ENCODE results near the gene ITGB2.

Gene ITGB2

DNA sequence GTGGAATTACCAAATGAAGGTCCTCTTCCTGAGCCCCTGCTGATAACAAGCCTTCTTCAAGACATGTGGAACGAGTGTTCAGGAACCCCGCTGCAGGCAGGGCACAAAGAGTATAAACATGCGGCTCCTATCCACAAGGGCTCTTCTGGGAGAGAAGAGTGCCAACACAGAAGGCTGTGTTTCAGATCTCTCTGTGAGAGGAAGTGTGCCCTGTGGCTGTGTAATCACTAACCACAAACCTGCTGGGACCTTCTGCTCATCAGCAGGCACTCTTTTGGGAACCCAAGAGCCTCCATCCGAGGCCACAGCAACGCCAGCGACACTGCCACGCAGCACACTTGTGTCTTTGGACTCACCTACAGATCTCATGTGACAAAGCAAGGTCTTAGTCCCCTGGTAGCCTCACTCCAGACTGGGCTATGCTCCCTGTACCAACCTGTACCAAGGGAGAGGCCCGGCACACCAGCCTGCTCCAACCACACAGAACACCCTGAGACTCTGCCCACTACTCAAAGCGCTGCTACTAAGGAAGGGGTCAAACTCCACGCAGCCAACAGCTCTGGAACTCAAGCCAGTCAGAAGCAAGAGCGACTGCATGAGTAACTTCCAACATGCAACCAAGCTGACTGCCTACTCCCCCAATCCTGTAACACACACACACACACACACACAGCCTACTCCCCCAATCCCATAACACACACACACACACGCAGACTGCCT is 55.0 kb downstream of the ITGB2 start:
- peak; percentile 85 for DNase-seq

DNA sequence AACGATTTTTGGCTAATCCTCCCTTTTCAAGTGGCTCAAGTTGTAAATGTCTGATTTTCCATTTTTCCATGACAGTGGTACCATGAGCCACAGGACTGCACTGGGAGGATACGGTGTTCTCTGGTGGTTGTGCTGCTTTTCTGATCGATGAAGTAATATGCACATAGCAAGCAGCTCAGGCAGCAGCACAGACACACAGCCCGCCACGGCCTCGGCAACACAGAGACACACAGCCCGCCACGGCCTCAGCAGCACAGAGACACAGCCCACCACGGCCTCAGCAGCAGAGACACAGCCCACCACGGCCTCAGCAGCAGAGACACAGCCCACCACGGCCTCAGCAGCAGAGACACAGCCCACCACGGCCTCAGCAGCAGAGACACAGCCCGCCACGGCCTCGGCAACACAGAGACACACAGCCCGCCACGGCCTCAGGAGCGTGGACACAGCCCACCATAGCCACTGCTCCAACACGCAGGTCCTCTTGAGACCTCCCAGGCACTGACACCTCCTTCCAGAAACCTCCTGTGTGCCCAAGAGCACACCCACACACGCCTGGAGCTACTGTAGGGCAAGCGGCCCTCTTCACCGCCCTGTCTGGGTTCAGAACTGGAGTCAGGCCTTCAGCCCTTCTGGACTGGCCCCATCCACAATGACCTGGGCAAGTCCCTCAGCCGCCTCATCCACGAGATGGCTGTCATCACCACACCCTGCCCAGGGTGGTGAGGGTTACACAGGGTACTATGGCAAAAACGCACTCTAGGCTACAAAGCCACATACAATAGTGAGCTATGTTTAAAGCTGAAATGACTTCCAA is 57.6 kb downstream of the ITGB2 start:
- no peak for DNase-seq

- DNase-seq: no peak
Measured at GRCh38 chr21:44858791-44859190, 61.9 kb downstream of the ITGB2 start.

GRCh38 chr21:44858291-44858690 is 62.4 kb downstream of the ITGB2 start:
- no peak for DNase-seq

- no peak for DNase-seq
Measured at GRCh38 chr21:44857127-44857892, 63.4 kb downstream of the ITGB2 start.

- DNase-seq: no peak
Measured at GRCh38 chr21:44856131-44856530, 64.6 kb downstream of the ITGB2 start.

DNA sequence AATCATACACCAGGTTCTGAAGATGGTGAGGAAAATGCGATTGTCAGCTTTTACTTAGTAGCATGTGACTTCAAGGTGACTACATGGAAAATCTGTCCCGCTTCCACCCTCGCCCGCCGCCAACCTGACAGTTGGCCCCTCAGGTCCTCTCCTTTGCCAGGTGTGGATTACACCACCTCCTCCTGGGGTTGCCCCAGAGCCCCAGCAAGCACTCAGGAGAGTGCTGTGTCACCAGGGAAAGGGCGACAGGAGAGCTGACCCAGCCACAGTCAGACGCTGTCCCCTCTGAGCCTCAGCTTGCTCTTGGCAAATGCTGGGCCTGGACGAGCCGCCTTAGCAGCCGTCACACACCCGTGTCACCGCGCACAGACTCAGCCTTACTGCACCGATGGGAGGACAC is 65.1 kb downstream of the ITGB2 start:
- no peak for DNase-seq

DNA sequence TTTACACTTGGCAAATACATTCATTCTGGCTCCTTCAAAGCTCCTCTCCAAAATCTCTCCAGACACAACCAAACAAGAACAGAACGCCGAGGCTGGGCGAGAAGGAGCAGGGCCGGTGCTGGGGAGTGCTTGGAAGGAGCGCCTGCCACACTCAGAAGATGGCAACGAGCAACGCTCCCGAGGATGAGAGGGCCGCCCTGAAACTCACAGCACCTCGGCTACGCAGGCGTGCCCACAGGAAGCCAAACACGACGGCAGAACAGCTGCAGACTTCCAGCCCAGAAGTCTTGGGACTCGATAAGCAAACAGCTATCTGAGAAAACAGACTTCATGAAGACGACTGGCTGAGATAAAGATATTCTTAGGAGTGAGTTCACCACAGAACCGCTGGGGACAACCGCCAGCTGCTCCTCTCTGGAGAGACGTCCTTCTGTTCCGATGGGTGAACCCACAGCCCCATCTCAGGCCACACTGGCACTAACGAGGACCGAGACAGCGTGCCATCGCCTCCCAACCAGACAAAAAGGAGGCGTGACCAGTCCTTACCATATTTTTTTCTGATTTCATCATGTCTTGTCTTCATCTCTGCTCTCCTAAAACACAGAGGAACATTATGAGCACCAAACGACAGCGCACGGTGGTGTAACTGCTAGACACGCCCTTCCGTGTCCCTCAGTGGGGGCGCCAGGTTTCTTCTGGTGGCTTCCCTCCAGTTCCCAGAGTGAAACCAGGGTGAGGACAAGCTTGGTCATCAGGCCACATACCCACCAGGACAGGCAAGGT is 65.8 kb downstream of the ITGB2 start:
- peak; percentile 100 for DNase-seq

DNA sequence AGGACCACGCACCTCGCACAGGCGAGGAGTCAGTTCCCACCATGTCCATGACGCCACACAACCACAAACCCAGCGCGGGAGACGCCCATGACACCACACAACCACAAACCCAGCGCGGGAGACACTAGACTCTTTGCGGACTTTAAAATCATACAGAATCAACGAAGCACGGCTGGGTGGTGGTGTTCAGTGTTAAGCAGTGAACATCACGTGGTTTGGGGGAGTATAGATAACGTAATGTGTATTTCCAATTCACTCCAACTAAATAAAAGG is 66.4 kb downstream of the ITGB2 start:
- DNase-seq: peak; percentile 92

DNA sequence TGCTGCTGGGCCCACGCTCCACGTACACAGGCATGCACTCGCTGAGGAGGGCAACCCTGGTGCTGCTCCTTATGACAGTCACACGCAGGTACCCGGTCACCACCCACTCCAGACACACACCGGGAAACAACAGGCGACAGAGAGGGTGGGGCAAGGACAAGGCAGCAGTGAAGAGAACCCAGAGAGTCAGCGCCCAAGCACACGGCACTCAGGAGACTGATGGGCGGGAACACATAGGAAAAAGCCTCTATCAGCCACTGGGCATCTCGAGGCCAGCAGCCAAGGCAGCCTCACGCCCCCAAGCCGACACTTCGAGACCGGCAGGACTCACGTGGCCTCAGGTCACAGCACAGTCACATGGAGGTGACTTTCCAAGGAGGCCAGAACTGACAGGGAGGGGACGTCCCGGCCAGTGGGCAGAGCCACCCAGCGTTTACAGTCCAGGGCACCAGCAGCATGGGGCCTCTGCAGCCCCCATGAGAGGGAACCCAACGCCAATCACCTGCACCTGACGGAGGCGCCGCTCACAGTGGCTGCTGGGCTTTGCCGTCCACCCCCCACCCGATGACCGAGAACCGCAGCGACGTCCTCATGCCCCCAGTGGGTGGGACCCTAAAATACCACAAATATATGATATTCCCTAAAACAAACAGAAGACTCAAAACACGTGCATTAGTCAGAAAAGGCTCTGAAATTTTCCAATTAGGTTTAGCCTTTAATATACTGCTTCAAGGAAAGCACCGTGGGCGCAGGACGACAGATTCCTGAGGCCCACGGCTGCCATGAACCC is 66.9 kb downstream of the ITGB2 start:
- DNase-seq: peak; percentile 90

DNA sequence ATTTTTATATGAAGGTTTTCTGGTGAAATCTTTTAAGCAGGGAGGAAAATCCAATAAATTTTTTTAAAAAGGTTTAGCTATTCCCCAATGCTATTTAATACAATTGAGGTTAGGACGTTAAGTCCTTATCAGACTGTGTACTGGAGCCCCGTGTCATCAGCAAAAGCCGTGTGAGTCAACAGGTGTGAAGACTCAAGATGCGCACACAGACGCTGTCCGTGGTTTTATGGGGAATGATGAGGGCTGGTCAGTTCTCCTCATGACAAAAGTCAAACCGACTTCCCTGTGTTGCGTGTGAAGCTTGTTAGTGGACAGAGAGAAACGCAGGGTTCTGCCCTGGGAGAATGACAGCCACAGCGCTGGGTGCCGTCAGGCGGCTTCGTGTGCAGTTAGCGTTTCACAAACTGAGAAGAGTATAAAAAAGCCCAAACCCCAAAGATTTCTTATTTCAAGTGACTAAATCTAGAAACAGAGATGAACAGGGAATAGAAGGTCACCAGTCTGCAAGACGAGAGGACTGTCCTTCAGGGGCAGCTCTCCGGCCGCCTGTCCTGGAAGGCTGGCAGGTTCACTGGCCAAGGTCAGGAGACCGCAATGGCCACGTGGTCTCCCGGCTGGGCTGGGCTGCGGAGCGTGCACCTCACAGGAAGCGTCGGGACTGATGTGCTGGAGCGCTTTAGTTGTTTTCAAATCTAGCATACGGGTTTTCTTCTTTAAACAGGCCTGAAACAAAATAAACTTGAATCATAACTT is 69.6 kb downstream of the ITGB2 start:
- no peak for DNase-seq

DNA sequence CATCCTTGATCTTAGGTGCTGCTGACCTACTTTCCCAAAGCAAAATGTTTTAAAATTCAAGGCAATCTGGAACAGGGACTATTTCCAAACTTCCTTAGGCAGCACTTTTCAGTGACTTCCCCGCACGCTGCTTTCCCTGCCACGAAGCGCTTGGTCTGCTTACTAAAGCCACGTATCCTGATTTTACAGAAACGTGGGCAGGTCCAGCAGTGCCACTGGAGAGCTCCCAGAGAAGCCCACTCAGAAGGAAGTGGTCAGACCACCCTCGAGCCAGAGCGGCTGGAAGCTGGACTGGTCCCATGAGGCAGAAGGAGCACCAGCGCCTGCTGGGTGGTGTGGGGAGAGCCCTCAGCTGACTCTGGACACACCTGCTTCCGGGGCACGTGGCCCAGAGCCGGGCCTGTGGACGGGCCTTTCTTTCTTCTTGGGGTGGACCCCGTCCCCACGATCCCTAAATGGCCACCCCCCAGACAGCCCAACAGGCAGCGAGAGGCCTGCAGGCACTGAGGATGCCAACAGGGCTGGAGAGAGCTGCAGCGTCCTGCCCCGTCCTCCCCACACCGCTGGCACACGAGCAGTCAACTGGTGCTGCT is 70.4 kb downstream of the ITGB2 start:
- DNase-seq: no peak

GRCh38 chr21:44849616-44850130 is 71.0 kb downstream of the ITGB2 start:
- no peak for DNase-seq

- DNase-seq: no peak
Measured at GRCh38 chr21:44848821-44849521, 71.7 kb downstream of the ITGB2 start.

DNA sequence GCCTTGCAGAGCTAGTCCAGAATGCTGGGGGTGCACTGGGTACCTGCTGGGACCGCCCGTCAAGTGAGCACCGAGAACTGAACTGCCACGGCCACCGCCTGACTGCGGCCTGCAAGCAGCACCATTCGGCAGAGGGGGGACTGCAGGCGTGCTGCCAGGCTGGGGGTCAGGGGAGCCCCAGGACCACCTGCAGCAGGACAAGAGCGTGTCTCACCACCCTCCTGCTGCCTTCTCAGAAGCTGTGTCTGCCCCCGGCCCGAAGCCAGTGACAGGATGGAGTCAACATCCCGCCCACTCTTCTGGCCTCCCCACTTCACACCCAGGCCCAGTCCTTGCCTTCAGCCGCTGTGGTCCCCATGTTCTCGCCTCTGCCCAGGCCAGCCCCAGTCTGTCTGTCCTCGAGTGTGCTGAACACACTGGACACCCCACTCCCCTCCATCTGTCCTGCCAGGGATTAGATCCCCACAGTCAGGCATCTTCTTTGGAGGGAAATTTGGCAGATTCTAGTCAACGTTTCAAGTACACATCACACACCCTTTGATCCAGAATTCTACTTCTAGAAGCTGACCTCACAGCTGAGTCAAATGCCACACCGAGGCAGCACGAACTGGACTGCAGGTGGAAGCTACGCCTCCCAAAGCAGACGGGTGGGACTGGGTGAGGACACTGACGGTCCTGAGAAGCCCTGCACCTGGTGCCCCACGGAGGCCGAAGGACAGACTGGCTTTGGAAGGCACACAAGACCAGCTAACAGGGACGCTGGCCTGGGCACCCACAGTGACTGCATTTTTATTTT is 73.2 kb downstream of the ITGB2 start:
- DNase-seq: no peak

- peak; percentile 76 for DNase-seq
Measured at GRCh38 chr21:44846485-44847260, 74.0 kb downstream of the ITGB2 start.

- DNase-seq: no peak
Measured at GRCh38 chr21:44846224-44846484, 74.5 kb downstream of the ITGB2 start.

DNA sequence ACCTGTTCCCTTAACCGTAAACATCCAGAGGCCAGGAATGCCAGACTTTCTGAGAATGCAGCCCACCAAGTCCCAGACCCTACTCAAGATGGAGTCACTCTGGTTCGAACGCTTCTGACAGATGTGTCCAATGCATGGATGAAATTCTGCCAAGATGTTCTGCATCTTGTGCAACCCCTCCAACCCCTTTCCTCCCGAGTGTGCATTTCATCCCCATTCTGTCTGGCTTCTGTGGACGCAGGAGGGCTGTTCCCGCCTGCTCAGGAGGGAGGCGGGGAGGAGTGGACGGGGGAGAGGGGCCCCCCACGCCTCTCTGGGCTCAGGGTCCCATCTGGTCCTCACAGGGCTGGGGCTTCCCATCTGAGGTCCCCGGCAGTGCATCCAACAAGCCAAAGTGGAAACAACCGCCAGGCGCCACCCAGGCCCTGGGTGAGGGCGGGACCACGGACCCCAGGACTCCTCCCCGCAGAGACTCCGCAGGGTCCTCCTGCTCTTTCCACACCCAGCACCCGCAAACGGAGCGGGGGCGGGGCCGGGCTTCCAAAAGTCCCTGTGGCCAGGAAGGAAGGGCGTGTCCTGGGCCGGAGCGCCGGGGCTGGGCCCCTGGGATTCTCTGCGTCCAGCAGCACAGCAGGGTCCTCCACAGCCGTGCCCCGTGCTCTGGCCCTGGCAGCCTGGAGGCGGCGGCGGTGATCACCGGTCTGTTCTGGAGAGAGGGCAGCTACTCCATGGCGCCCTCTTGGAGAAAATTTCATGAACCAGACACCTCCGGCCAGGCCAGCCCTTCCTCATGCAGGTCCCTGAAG is 75.1 kb downstream of the ITGB2 start:
- DNase-seq: peak; percentile 81

Data from hematopoietic multipotent progenitor cell treated with erythropoietin and hydrocortisone succinate and interleukin-3 and kit ligand, for 8 days (in vitro differentiated cells).